Measurements from ENCODE around the gene CMTM4.

- peak; percentile 17 for TF ChIP-seq CTCF (IDR thresholded peaks at IDR 0.05; ENCODE audit: low read depth, low read length)
- TF ChIP-seq POLR2A (IDR thresholded peaks at IDR 0.05; ENCODE audit: extremely low read depth, insufficient read length) = no peak
- TF ChIP-seq MAX (IDR thresholded peaks at IDR 0.05; ENCODE audit: low read depth, low read length) = no peak
- no peak for TF ChIP-seq MYC (IDR thresholded peaks at IDR 0.05; ENCODE audit: low read depth, low read length)
Measured at GRCh38 chr16:66658143-66658859, 38.2 kb downstream of the CMTM4 start.

All from NB4 (cell line).